ENCODE results near the gene CCDC116. TPM values are rescaled to one million over a fixed set of nuclear protein-coding genes. Genes with fewer than 3 reads are reported as not detected.
A peak's percentile ranks its signal among the peaks of the same experiment; 100 is the strongest.

CCDC116 gene
- polyA plus RNA-seq, 1 experiment, result 0.06 TPM

DNA sequence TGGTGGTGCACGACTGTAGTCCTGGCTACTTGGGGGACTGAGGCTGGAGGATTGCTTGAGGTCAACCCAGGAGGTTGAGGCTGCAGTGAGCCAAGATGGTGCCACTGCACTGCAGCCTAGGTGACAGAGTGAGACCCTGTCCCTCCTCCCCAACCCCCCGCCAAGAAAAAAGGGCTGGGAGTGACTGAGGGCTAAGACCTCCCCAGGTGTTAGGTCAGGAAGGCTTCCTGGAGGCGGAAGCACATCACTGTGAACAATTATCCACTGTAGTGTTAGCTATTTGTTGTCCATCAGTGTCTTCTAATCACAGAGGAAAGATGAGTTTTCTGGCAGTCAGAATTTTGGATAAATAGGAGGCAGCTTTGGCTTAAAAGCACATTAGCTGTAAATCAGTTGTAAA, 11.5 kb upstream of the CCDC116 start:
- CTCF ChIA-PET, result no interaction called here
- DNase-seq (ENCODE audit: low read depth, low spot score), result no peak
- no peak overlapping the region for H3K4me3 ChIP-seq (ENCODE audit: low read depth, low read length)
- no peaks in the 10 kb centered on the region for H3K27me3 ChIP-seq (ENCODE audit: control insufficient read depth, insufficient read depth, low read length)
- H3K27ac ChIP-seq (ENCODE audit: low read depth, low read length), result no peak overlapping the region
- no peaks in the 10 kb centered on the region for H3K9me3 ChIP-seq (ENCODE audit: control insufficient read depth, insufficient read depth, low read length)
- TF ChIP-seq, protein P1, sequence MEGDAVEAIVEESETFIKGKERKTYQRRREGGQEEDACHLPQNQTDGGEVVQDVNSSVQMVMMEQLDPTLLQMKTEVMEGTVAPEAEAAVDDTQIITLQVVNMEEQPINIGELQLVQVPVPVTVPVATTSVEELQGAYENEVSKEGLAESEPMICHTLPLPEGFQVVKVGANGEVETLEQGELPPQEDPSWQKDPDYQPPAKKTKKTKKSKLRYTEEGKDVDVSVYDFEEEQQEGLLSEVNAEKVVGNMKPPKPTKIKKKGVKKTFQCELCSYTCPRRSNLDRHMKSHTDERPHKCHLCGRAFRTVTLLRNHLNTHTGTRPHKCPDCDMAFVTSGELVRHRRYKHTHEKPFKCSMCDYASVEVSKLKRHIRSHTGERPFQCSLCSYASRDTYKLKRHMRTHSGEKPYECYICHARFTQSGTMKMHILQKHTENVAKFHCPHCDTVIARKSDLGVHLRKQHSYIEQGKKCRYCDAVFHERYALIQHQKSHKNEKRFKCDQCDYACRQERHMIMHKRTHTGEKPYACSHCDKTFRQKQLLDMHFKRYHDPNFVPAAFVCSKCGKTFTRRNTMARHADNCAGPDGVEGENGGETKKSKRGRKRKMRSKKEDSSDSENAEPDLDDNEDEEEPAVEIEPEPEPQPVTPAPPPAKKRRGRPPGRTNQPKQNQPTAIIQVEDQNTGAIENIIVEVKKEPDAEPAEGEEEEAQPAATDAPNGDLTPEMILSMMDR (IDR thresholded peaks at IDR 0.05; ENCODE audit: low read depth, low read length), result no peak
- POLR2A ChIA-PET, result no interaction called here

DNA sequence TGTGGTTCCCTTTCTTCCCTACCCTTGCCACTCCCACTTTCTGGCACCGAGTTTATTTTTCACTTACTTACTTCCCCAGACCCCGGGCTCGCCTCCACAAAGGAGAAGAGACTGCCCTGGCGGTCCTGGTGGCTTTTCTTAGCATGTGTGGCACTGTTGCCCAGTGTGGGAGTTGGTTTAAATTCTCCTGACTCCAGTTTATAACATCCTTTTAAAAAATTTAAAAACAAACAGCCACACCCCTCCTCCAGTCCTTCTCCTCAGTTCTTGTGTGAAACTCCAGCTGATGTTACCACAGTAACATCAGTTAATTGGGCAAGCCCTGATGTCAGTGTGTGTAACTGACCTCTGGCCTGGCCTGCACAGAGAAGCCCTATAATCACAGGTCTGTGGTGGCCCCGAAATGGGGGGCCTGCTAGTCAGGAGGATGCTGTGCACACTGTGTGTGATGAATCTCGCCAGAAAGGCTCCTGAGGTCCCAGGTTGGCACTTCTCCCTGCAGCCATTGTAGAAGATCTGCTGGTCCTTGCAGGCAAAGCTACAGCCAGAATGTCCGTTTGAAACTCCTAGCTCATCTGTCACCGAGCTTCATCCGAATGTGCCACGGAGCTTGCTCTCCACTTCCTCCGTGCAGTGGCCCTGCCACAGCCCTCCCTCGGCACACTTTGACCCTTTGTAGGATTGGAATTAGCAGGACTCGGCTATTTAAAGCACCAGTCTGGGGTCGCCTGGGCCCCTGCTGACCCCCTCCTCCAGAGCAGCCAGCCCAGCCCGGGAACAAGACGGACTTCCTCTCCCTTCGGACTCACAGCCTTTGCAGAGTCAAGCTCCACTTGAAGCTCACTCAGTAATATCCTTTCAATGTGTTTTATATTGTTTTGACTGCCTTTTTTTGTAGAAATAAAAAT, 10.3 kb upstream of the CCDC116 start:
- ChIA-PET CTCF (interaction anchor here (1.3 kb wide), 1 partner anchor 25 kb away, joined by 5 read pairs; no protein-coding TSS in a partner anchor), POLR2A (interaction anchor here (0.6 kb wide), 1 partner anchor 15 kb away, joined by 7 read pairs; no protein-coding TSS in a partner anchor)
- Histone ChIP-seq H3K27ac (ENCODE audit: low read depth, low read length) (no peak overlapping the region), H3K9me3 (ENCODE audit: control insufficient read depth, insufficient read depth, low read length) (no peaks in the 10 kb centered on the region), H3K4me3 (ENCODE audit: low read depth, low read length) (no peak overlapping the region), H3K27me3 (ENCODE audit: control insufficient read depth, insufficient read depth, low read length) (no peaks in the 10 kb centered on the region)
- DNase-seq (ENCODE audit: low read depth, low spot score), result no peak
- TF ChIP-seq, protein P1 (IDR thresholded peaks at IDR 0.05; ENCODE audit: low read depth, low read length), result no peak

DNA sequence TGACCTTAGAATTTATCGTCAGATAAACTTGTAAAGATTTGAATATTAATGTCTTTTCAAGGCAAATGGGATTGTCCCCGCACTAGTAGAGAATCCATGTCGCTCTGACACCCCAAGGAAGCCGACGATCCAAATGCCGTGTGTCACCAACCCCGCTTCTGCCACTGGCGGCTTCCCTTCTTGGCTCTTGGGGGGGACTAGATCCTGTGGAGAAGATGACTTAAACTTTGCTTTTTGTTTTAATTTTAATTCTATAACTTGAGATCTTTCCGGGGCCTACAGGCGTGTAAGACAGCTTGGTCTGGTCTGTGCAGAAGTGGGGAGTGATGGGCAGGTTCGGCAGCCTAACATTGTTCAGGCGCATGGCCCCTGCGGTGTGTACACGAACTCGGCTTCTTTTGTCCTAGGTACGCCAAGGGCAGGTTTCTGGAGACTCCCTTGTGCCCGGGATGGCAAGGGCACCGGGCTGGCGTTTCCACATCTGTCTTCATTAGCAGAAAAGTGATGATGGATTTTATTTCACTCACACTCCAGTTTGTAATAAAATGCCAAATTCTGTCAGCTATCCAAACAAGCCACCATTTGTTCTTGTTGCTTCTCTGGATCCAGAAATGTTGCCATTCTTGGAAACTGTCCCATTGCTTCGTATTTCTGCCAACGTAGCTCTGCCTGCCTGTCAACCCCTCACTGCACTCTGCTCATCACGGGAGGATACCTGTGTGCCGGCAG, 9.5 kb upstream of the CCDC116 start:
- ChIA-PET CTCF (interaction anchor here (1.3 kb wide), 1 partner anchor 24 kb away, joined by 5 read pairs; no protein-coding TSS in a partner anchor), POLR2A (interaction anchor here (0.6 kb wide), 1 partner anchor 15 kb away, joined by 7 read pairs; no protein-coding TSS in a partner anchor)
- H3K27me3 ChIP-seq (ENCODE audit: control insufficient read depth, insufficient read depth, low read length), result no peaks in the 10 kb centered on the region
- TF ChIP-seq, protein P1 (IDR thresholded peaks at IDR 0.05; ENCODE audit: low read depth, low read length), result no peak
- no peak overlapping the region for H3K4me3 ChIP-seq (ENCODE audit: low read depth, low read length)
- no peaks in the 10 kb centered on the region; the same call in 1 of the 2 replicates for H3K9me3 ChIP-seq (ENCODE audit: control insufficient read depth, insufficient read depth, low read length)
- H3K27ac ChIP-seq (ENCODE audit: low read depth, low read length), result no peak overlapping the region
- DNase-seq (ENCODE audit: low read depth, low spot score), result no peak

DNA sequence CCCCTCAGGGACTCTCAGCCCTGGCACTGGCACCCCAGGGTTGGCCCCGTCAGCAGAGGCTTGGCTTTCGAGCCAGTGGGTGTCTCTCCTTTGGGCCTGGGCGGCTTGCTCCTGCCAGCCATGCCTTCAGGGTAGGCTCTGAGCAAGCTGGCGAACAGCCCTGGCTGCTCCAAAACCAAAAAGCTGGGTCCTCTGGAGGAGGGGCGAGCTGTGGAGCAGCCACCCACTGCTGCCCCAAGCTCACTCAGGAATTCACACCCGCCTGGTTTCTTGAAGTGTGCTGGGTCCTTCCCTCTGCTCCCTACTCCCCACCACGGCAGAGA, 9.0 kb upstream of the CCDC116 start:
- peak overlapping the region; percentile 39 for H3K27ac ChIP-seq (ENCODE audit: low read depth, low read length)
- ChIA-PET CTCF (no interaction called here), POLR2A (no interaction called here)
- DNase-seq (ENCODE audit: low read depth, low spot score), result no peak
- TF ChIP-seq, protein P1 (IDR thresholded peaks at IDR 0.05; ENCODE audit: low read depth, low read length), result no peak
- H3K4me3 ChIP-seq (ENCODE audit: low read depth, low read length), result no peak overlapping the region
- no peaks in the 10 kb centered on the region; the same call in 1 of the 2 replicates for H3K9me3 ChIP-seq (ENCODE audit: control insufficient read depth, insufficient read depth, low read length)
- no peaks in the 10 kb centered on the region for H3K27me3 ChIP-seq (ENCODE audit: control insufficient read depth, insufficient read depth, low read length)
